Heart right ventricle (tissue), 16 donors: Measurements from ENCODE around the gene COMMD1. TPM values are rescaled to one million over a fixed set of nuclear protein-coding genes. Genes with fewer than 3 reads are reported as not detected.

Source experiments
- ATAC-seq, 8 donors: fragments of 200-7000 bp; cut with Tn5 transposase; one replicate each; pipeline ENCODE4 v1.9.1; 2020; ENCODE audit warnings: mild to moderate bottlenecking in 8 of 8, moderate library complexity in 8 of 8, moderate number of reproducible peaks in 1 of 8
- DNase-seq, 2 donors: peaks; one replicate each; pipeline ENCODE4 v3.0.0-alpha.2; 2020
- H3K27ac ChIP-seq, 10 donors: fragments of 200-600 bp; sonication (generic) in 2 of 10; one replicate each; pipeline versions ENCODE4 v1.5.0 to v1.8.0; 2020 to 2022; ENCODE audit warnings: mild to moderate bottlenecking in 3 of 10
- H3K27me3 ChIP-seq, 7 donors: fragments of 200-600 bp; one replicate each; pipeline ENCODE4 v1.8.0; 2021 to 2022; ENCODE audit warnings: mild to moderate bottlenecking in 2 of 7
- H3K36me3 ChIP-seq, 9 donors: fragments of 200-600 bp; sonication (generic) in 1 of 9; one replicate each; pipeline versions ENCODE4 v1.5.0 to v1.8.0; 2020 to 2022; ENCODE audit warnings: mild to moderate bottlenecking in 2 of 9
- H3K4me1 ChIP-seq, 9 donors: fragments of 200-600 bp; sonication (generic) in 1 of 9; one replicate each; pipeline versions ENCODE4 v1.5.0 to v1.8.0; 2020 to 2022; ENCODE audit warnings: mild to moderate bottlenecking in 4 of 9
- H3K4me3 ChIP-seq, 10 donors: fragments of 200-600 bp; sonication (generic) in 2 of 10; one replicate each; pipeline versions ENCODE4 v1.5.0 to v1.8.0; 2020 to 2022; ENCODE audit warnings: mild to moderate bottlenecking in 7 of 10, moderate library complexity in 2 of 10
- H3K9me3 ChIP-seq, 11 donors: fragments of 200-600 bp in 10 of 11; sonication (generic) in 2 of 11; one replicate each; pipeline versions ENCODE4 v1.5.0 to v1.8.0; 2013 to 2022; ENCODE audit warnings: mild to moderate bottlenecking in 2 of 11, control low read depth in 1 of 11, moderate library complexity in 1 of 11
- CTCF ChIP-seq, 9 donors: fragments of 200-600 bp; sonication (generic) in 2 of 9; IDR thresholded peaks; one replicate each; pipeline versions ENCODE4 v1.5.0 to v1.8.0; 2021 to 2022; ENCODE audit warnings: antibody characterized with exemption in 9 of 9, mild to moderate bottlenecking in 5 of 9, moderate library complexity in 1 of 9
- WGBS, 2 donors: extraction: QIAGEN DNeasy Blood & Tissue Kit; methylation state at CpG; one replicate each; pipeline ENCODE4 v1.1.7; 2013; ENCODE audit warnings: inconsistent platforms in 1 of 2; 5-methylcytosine and 5-hydroxymethylcytosine counted together
- intact Hi-C, 10 donors: fragments of 100-400 bp; cut with DNase I; formaldehyde crosslinking; loops; one replicate each; pipeline versions ENCODE4 v1.11.1 to v1.14.2; 2022
- polyA plus RNA-seq, 2 donors: library from polyadenylated mRNA; stranded (reverse); fragments of 200-250 nt; gene quantifications; one replicate each; pipeline ENCODE4 v1.2.3, GENCODE V29; 2013
- total RNA-seq, 10 donors: library from RNA; stranded (reverse); fragmentation: NEBNext Ultra II Directional in 3 of 10; extraction: Animal tissue kit (Norgen Biotek cat#: 25700) in 3 of 10; gene quantifications; one replicate each; pipeline versions ENCODE4 v1.2.1 to v1.2.4, GENCODE V29; 2021 to 2023
- donor health status: Arrhythmogenic right ventricular cardiomyopathy.
- donor health status: ischemic (EF 13 %, LVEDD 7.1; RV severe dilation, severe dysfunction).
- donor health status: healthy with polysubstance abuse.
- donor health status: DM: no; HTN: yes; CAD: no.
- donor health status: DM: no; HTN: no; CAD: no.
- donor health status: ischemic (EF 25% LVEDD 6.9; RV normal size, moderate dysfunction).
- donor health status: ischemic (EF 25% LVEDD 5.7; RV mildly dilated, moderate dysfunction).
- donor health status: healthy.
- donor health status: DM: yes; HTN: yes; CAD: no.
- donor health status: Ischemic cardiomyopathy.
- donor health status: ischemic (EF 35%, LVEDD 5.7; RV mildly dilated, moderate dysfunction).
- donor health status: nonischemic (EF 11% LVEDD 7.7; RV severe dilation, severe dysfunction).
- donor health status: DM: yes; HTN: yes; CAD: no.
- donor health status: PGD.
- donor health status: ischemic (EF 29% LVEDD 5.4; RV normal size, mild dysfunction).
- donor health status: nonischemic (EF 23%, LVEDD 6.1; RV moderate dilation, normal function).

Gene COMMD1
- total and polyA plus RNA-seq, 12 donors = 51.1 to 90.2 (median 64.4) TPM

- WGBS, 2 donors = 93 to 94% methylated on average over 3 of the region's 3 CpGs
- Histone ChIP-seq H3K9me3 (peaks cover 0 to 16% (median 6%) of the 10 kb centered on the region in 11 donors), H3K27me3 (no peaks in the 10 kb centered on the region), H3K36me3 (peaks cover 0 to 12% (median 0%) of the 10 kb centered on the region in 9 donors), H3K4me3 (no peak overlapping the region), H3K4me1 (peaks cover 0 to 22% (median 15%) of the 10 kb centered on the region in 9 donors), H3K27ac (peak overlapping the region in 1 of 10 donors; percentile 0)
- DNase-seq = no peak
- intact Hi-C loops = no loop called here
- TF ChIP-seq CTCF (IDR thresholded peaks at IDR 0.05) = no peak
- ATAC-seq = no peak
Measured at GRCh38 chr2:61937098-61937497, 31.6 kb downstream of the COMMD1 start.

GRCh38 chr2:61937886-61938285 lies 32.4 kb downstream of the COMMD1 start:
- H3K27ac ChIP-seq = peak overlapping the region in 3 of 10 donors; percentile 23 to 61 (median 45)
- no peaks in the 10 kb centered on the region for H3K27me3 ChIP-seq
- DNase-seq (no peak), ATAC-seq (peak in 3 of 8 donors; percentile 17 to 45 (median 30))
- peaks cover 0 to 8% (median 1%) of the 10 kb centered on the region in 11 donors for H3K9me3 ChIP-seq
- H3K36me3 ChIP-seq = peaks cover 0 to 10% (median 0%) of the 10 kb centered on the region in 9 donors
- H3K4me1 ChIP-seq = peaks cover 0 to 22% (median 15%) of the 10 kb centered on the region in 9 donors
- WGBS, 2 donors = 56 to 65% methylated on average over 5 of the region's 5 CpGs
- H3K4me3 ChIP-seq = no peak overlapping the region
- TF ChIP-seq CTCF (IDR thresholded peaks at IDR 0.05) = no peak
- intact Hi-C loops = no loop called here

GRCh38 chr2:61938511-61938910 lies 33.0 kb downstream of the COMMD1 start:
- no peak for DNase-seq
- Histone ChIP-seq H3K27me3 (no peaks in the 10 kb centered on the region), H3K36me3 (peaks cover 0 to 10% (median 0%) of the 10 kb centered on the region in 9 donors), H3K4me1 (peaks cover 0 to 22% (median 15%) of the 10 kb centered on the region in 9 donors), H3K27ac (peak overlapping the region in 4 of 10 donors; percentile 23 to 61 (median 40)), H3K9me3 (peaks cover 0 to 2% (median 0%) of the 10 kb centered on the region in 11 donors), H3K4me3 (no peak overlapping the region)
- intact Hi-C loops = no loop called here
- ATAC-seq = no peak
- no peak for TF ChIP-seq CTCF (IDR thresholded peaks at IDR 0.05)
- 23 to 24% methylated on average over 3 of the region's 3 CpGs for WGBS, 2 donors

- TF ChIP-seq CTCF (IDR thresholded peaks at IDR 0.05) = no peak
- Histone ChIP-seq H3K4me1 (peaks cover 0 to 30% (median 15%) of the 10 kb centered on the region in 9 donors), H3K36me3 (no peaks in the 10 kb centered on the region), H3K4me3 (no peak overlapping the region), H3K27ac (no peak overlapping the region), H3K9me3 (no peaks in the 10 kb centered on the region), H3K27me3 (no peaks in the 10 kb centered on the region)
- ATAC-seq = no peak
- WGBS, 2 donors = 92 to 100% methylated on average over 2 of the region's 2 CpGs
- intact Hi-C loops = no loop called here
- no peak for DNase-seq
Measured at GRCh38 chr2:61943251-61943650, 37.8 kb downstream of the COMMD1 start.
